Measurements from ENCODE around the gene SYNE2.

GRCh38 chr14:63972323-63972932, 119.6 kb downstream of the SYNE2 start:
- TF ChIP-seq CTCF (IDR thresholded peaks at IDR 0.05), result no peak
- no peak for TF ChIP-seq EP300 (IDR thresholded peaks at IDR 0.05)
- no peak for TF ChIP-seq POLR2A (IDR thresholded peaks at IDR 0.05)
